ENCODE measurements around the gene TTBK1. TPM values are rescaled to one million over a fixed set of nuclear protein-coding genes. Genes with fewer than 3 reads are reported as not detected.
"Not testable (repeated sequence)": the region's sequence is repeated elsewhere in the genome, so short reads cannot be mapped to it uniquely, and the experiment has no call there.

TTBK1 gene
- total RNA-seq, 6 experiments from 2014 or later: 0.83 to 1.6 (median 0.87) TPM

- Histone ChIP-seq H3K36me3 (peaks cover 0 to 50% (median 19%) of the 10 kb centered on the region in 4 donors), H3K4me3 (peak overlapping the region; percentile 66 to 99 (median 90)), H3K27me3 (no peaks in the 10 kb centered on the region), H3K9me3 (no peaks in the 10 kb centered on the region), H3K4me1 (peaks cover 0 to 42% (median 10%) of the 10 kb centered on the region in 4 donors), H3K27ac (peak overlapping the region; percentile 73 to 81 (median 75))
- TF ChIP-seq POLR2A (IDR thresholded peaks at IDR 0.05): no peak
- TF ChIP-seq CTCF (IDR thresholded peaks at IDR 0.05): peak in 1 of 4 donors; percentile 30
- WGBS (ENCODE audit: insufficient coverage, low coverage, low lambda C conversion rate, missing lambda C conversion rate): 42% methylated on average over 9 of the region's 18 CpGs
- DNase-seq (peak in 2 of 3 donors; percentile 51 to 61), ATAC-seq (peak; percentile 1 to 27 (median 12))
- intact Hi-C loops (cut with DNase I): no loop called here
Measured at GRCh38 chr6:43299338-43300293, 56.3 kb downstream of the TTBK1 start.

GRCh38 chr6:43301081-43301870, 58.0 kb downstream of the TTBK1 start:
- no peak for TF ChIP-seq CTCF (IDR thresholded peaks at IDR 0.05)
- TF ChIP-seq POLR2A (IDR thresholded peaks at IDR 0.05): no peak
- H3K4me3 ChIP-seq: peak overlapping the region in 2 of 3 donors; percentile 66 to 99
- peaks cover 0 to 42% (median 10%) of the 10 kb centered on the region in 4 donors for H3K4me1 ChIP-seq
- WGBS (ENCODE audit: insufficient coverage, low coverage, low lambda C conversion rate, missing lambda C conversion rate): 32% methylated on average over 12 of the region's 15 CpGs
- peak overlapping the region in 1 of 3 donors; percentile 10 for H3K27ac ChIP-seq
- no peaks in the 10 kb centered on the region for H3K9me3 ChIP-seq
- intact Hi-C loops (cut with DNase I): no loop called here
- no peaks in the 10 kb centered on the region for H3K27me3 ChIP-seq
- peaks cover 0 to 51% (median 20%) of the 10 kb centered on the region in 4 donors for H3K36me3 ChIP-seq
- ATAC-seq (peak in 2 of 4 donors; percentile 5 to 8), DNase-seq (peak in 1 of 3 donors; percentile 46)

- peak overlapping the region in 1 of 3 donors; percentile 99 for H3K4me3 ChIP-seq
- TF ChIP-seq CTCF (IDR thresholded peaks at IDR 0.05) (no peak), POLR2A (IDR thresholded peaks at IDR 0.05) (no peak)
- DNase-seq (no peak), ATAC-seq (no peak)
- no CpG with 5 or more reads among the region's 19 CpGs for WGBS (ENCODE audit: insufficient coverage, low coverage, low lambda C conversion rate, missing lambda C conversion rate)
- intact Hi-C loops (cut with DNase I): no loop called here
- H3K4me1 ChIP-seq: peaks cover 0 to 40% (median 7%) of the 10 kb centered on the region in 4 donors
- peaks cover 0 to 51% (median 20%) of the 10 kb centered on the region in 4 donors for H3K36me3 ChIP-seq
- H3K27me3 ChIP-seq: no peaks in the 10 kb centered on the region
- H3K27ac ChIP-seq: no peak overlapping the region
- no peaks in the 10 kb centered on the region for H3K9me3 ChIP-seq
Measured at GRCh38 chr6:43302126-43302525, 58.8 kb downstream of the TTBK1 start.

GRCh38 chr6:43303006-43303405, 59.7 kb downstream of the TTBK1 start:
- no CpG with 5 or more reads among the region's 11 CpGs for WGBS (ENCODE audit: insufficient coverage, low coverage, low lambda C conversion rate, missing lambda C conversion rate)
- DNase-seq; H3K4me3 ChIP-seq; H3K9me3 ChIP-seq; intact Hi-C loops (cut with DNase I); ATAC-seq; H3K27ac ChIP-seq; H3K27me3 ChIP-seq: not testable (repeated sequence)
- Histone ChIP-seq H3K36me3 (peaks cover 0 to 51% (median 20%) of the 10 kb centered on the region in 4 donors), H3K4me1 (peaks cover 0 to 41% (median 3%) of the 10 kb centered on the region in 4 donors)
